PC-3 (cell line): ENCODE measurements around the gene TPK1. TPM values are rescaled to one million over a fixed set of nuclear protein-coding genes. Genes with fewer than 3 reads are reported as not detected.

ENCODE experiments used
- ATAC-seq: fragments of 200-7000 bp; cut with Tn5 transposase; 2 replicates; pipeline ENCODE4 v1.9.1; 2020; ENCODE audit warnings: mild to moderate bottlenecking, moderate library complexity
- BruUV-seq: library from RNA; stranded (reverse); fragments of 400-500 nt; replicated peaks from 2 replicates; lab custom pipeline; 2021; lab: Mats Ljungman, UMichigan
- CTCF ChIA-PET: fragments of 300-600 bp; sonication (Branson Sonifier 250); formaldehyde crosslinking; loops from one replicate; lab custom pipeline; 2022; ENCODE audit warnings: antibody characterized with exemption; lab: Charles Lee
- POLR2A ChIA-PET: fragments of 300-600 bp; sonication (Branson Sonifier 250); formaldehyde crosslinking; loops from one replicate; lab custom pipeline; 2022; ENCODE audit warnings: antibody characterized with exemption; ENCODE audit not compliant: unreplicated experiment; lab: Charles Lee
- DNase-seq: peaks from one replicate; pipeline ENCODE4 v3.0.0-alpha.2; 2015
- H2AFZ ChIP-seq: fragments of 300-600 bp; sonication (generic); 2 replicates; pipeline ENCODE4 v1.6.0; 2016; ENCODE audit warnings: antibody characterized with exemption, low read length
- H3F3A ChIP-seq: fragments of 300-600 bp; sonication (generic); one replicate; pipeline ENCODE4 v1.6.0; 2017; ENCODE audit warnings: antibody characterized with exemption, low read length, control low read depth, mild to moderate bottlenecking; ENCODE audit not compliant: unreplicated experiment
- H3K27ac ChIP-seq: fragments of 300-600 bp; sonication (generic); 2 replicates; pipeline ENCODE4 v1.5.1; 2016; ENCODE audit warnings: mild to moderate bottlenecking, low read length
- H3K27me3 ChIP-seq: fragments of 300-600 bp; sonication (generic); 2 replicates; pipeline ENCODE4 v1.6.1; 2016; ENCODE audit warnings: low read length, mixed read lengths
- H3K36me3 ChIP-seq: fragments of 300-600 bp; sonication (generic); 2 replicates; pipeline ENCODE4 v1.6.1; 2016; ENCODE audit warnings: low read depth, mixed run types, low read length, mixed read lengths
- H3K4me1 ChIP-seq: fragments of 300-600 bp; sonication (generic); 2 replicates; pipeline ENCODE4 v1.5.1; 2016; ENCODE audit warnings: low read length; ENCODE audit not compliant: insufficient read depth
- H3K4me2 ChIP-seq: fragments of 300-600 bp; sonication (generic); 2 replicates; pipeline ENCODE4 v1.6.0; 2016; ENCODE audit warnings: low read length
- H3K4me3 ChIP-seq: fragments of 300-600 bp; sonication (generic); 2 replicates; pipeline ENCODE4 v1.5.1; 2016; ENCODE audit warnings: mild to moderate bottlenecking, low read length, mixed read lengths
- H3K79me2 ChIP-seq: fragments of 300-600 bp; sonication (generic); 2 replicates; pipeline ENCODE4 v1.6.1; 2017; ENCODE audit warnings: low read length, mixed read lengths
- H3K9ac ChIP-seq: fragments of 300-600 bp; sonication (generic); 2 replicates; pipeline ENCODE4 v1.6.0; 2016; ENCODE audit warnings: mild to moderate bottlenecking, low read length
- H3K9me2 ChIP-seq: fragments of 300-600 bp; sonication (generic); replicated peaks from 2 replicates; pipeline ENCODE4 v1.6.1; 2016; ENCODE audit warnings: mixed run types, low read length, mixed read lengths
- H3K9me3 ChIP-seq: fragments of 300-600 bp; sonication (generic); 2 replicates; pipeline ENCODE4 v1.6.1; 2016; ENCODE audit warnings: low read length, mixed read lengths
- H4K20me1 ChIP-seq: fragments of 300-600 bp; sonication (generic); 2 replicates; pipeline ENCODE4 v1.6.1; 2016; ENCODE audit warnings: low read length, mixed read lengths
- EZH2 ChIP-seq: fragments of 300-600 bp; sonication (generic); IDR thresholded peaks from one replicate; pipeline ENCODE4 v1.6.1; 2017; ENCODE audit warnings: antibody characterized with exemption, mild to moderate bottlenecking, low read length; ENCODE audit not compliant: unreplicated experiment
- EZH2phosphoT487 ChIP-seq: fragments of 300-600 bp; sonication (generic); IDR thresholded peaks from 2 replicates; pipeline ENCODE4 v1.6.1; 2018; ENCODE audit warnings: mild to moderate bottlenecking, antibody characterized with exemption, low read length, borderline replicate concordance
- intact Hi-C: fragments of 100-400 bp; cut with micrococcal nuclease; formaldehyde crosslinking; loops from 2 replicates; pipeline ENCODE4 v1.9.0; 2023
- total RNA-seq: library from RNA; depleted of rRNA; stranded (reverse); fragments of >200 nt; gene quantifications from 2 replicates; pipeline ENCODE4 v1.2.3, GENCODE V29; 2014
- TF ChIP-seq, protein P1 (sequence below): fragments of 300-600 bp; sonication (generic); conservative IDR thresholded peaks from 2 replicates; pipeline ENCODE4 v1.5.1; 2017; ENCODE audit warnings: antibody characterized with exemption, low read depth, mild to moderate bottlenecking, low read length

TPK1 gene
- total RNA-seq, 1 experiment from 2014 or later, result 4.5 TPM

DNA sequence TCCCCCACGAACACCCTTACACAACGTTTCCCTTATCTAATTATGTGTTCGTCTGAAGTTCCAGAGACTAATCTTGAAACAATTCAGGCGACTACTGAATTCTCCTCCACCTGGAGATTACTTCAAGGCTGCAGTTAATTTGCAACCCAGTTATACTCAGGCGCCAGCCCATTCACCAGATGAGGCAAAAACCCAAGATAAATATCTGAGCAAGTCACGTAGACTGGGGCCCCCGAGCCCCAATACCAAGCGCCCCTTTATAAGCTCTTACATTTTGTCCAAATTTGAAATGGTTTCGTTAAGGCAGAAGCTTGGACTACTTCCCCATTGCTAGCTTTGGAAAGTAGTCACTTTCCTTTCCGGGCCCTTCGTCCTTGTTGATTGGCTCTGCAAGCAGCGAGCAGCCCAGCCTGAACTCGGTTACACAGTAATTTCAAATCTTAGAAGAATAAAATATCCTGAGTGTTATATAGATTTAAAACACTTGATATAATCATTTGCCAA, 1.2 kb downstream of the TPK1 start:
- peak overlapping the region; percentile 74; the same call in 1 of the 2 replicates for H3K9ac ChIP-seq
- ChIA-PET CTCF (interaction anchor here (0.6 kb wide), 1 partner anchor 318 kb away, joined by 3 read pairs; no protein-coding TSS in a partner anchor), POLR2A (interaction anchor here (0.6 kb wide), 1 partner anchor 790 kb away, joined by 4 read pairs; no protein-coding TSS in a partner anchor)

DNA sequence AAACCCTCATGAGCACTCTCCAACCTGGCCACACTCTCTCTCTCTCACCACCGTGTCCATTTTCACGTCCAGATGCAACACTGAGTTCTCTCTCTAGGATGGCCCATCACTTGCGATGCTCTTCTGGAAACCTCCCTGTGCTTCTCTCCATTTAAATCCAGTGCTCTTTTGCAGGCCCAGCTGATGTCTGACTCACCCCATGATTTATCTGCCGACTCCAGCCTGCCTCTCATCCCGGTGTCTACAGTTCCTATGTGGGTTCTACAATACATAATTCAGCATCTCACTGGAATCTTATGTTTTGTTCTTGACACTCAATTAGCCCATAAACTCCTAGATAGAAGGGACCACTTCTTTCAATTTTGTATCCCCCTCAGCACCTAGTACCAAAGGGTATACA, 5.0 kb downstream of the TPK1 start:
- no peak for TF ChIP-seq EZH2phosphoT487
- TF ChIP-seq, protein P1, sequence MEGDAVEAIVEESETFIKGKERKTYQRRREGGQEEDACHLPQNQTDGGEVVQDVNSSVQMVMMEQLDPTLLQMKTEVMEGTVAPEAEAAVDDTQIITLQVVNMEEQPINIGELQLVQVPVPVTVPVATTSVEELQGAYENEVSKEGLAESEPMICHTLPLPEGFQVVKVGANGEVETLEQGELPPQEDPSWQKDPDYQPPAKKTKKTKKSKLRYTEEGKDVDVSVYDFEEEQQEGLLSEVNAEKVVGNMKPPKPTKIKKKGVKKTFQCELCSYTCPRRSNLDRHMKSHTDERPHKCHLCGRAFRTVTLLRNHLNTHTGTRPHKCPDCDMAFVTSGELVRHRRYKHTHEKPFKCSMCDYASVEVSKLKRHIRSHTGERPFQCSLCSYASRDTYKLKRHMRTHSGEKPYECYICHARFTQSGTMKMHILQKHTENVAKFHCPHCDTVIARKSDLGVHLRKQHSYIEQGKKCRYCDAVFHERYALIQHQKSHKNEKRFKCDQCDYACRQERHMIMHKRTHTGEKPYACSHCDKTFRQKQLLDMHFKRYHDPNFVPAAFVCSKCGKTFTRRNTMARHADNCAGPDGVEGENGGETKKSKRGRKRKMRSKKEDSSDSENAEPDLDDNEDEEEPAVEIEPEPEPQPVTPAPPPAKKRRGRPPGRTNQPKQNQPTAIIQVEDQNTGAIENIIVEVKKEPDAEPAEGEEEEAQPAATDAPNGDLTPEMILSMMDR, result no peak
- no peak for TF ChIP-seq EZH2
- ChIA-PET CTCF (no interaction called here), POLR2A (interaction anchor here (0.6 kb wide), 1 partner anchor 24 kb away, joined by 3 read pairs; no protein-coding TSS in a partner anchor)
- H3K27ac ChIP-seq, result no peak overlapping the region
- peaks cover 10% of the 10 kb centered on the region for H3K4me1 ChIP-seq
- H3K4me3 ChIP-seq, result no peak overlapping the region
- H3K9me3 ChIP-seq, result no peaks in the 10 kb centered on the region
- no peaks in the 10 kb centered on the region for H3K27me3 ChIP-seq
- H3K36me3 ChIP-seq, result no peaks in the 10 kb centered on the region
- H2AFZ ChIP-seq, result no peak overlapping the region
- H3F3A ChIP-seq, result no peaks in the 10 kb centered on the region
- DNase-seq (no peak), ATAC-seq (no peak)
- BruUV-seq, result no TSS peak
- H3K9me2 ChIP-seq, result no peaks in the 10 kb centered on the region
- no peak overlapping the region for H3K9ac ChIP-seq
- no peaks in the 10 kb centered on the region for H4K20me1 ChIP-seq
- H3K4me2 ChIP-seq, result no peak overlapping the region
- intact Hi-C loops, result no loop called here
- no peaks in the 10 kb centered on the region for H3K79me2 ChIP-seq

More for the DNA sequence above, 1.2 kb downstream of the TPK1 start:
- no peaks in the 10 kb centered on the region for H3K27me3 ChIP-seq
- no peak overlapping the region for H3K27ac ChIP-seq
- H3K4me2 ChIP-seq, result peak overlapping the region; percentile 100
- ATAC-seq (peak; percentile 7), DNase-seq (no peak)
- H3K79me2 ChIP-seq, result no peaks in the 10 kb centered on the region
- H4K20me1 ChIP-seq, result no peaks in the 10 kb centered on the region
- no peaks in the 10 kb centered on the region for H3K9me3 ChIP-seq
- H3F3A ChIP-seq, result no peaks in the 10 kb centered on the region
- H3K4me1 ChIP-seq, result peaks cover 10% of the 10 kb centered on the region
- H3K36me3 ChIP-seq, result no peaks in the 10 kb centered on the region
- BruUV-seq, result no TSS peak
- H3K9me2 ChIP-seq, result no peaks in the 10 kb centered on the region
- no peak for TF ChIP-seq EZH2phosphoT487
- TF ChIP-seq, protein P1, result no peak
- no peak for TF ChIP-seq EZH2
- peak overlapping the region; percentile 98 for H3K4me3 ChIP-seq
- H2AFZ ChIP-seq, result peak overlapping the region; percentile 82
- intact Hi-C loops, result loop anchor here (2.0 to 5.0 kb wide), 2 partner anchors 47 to 96 kb away; no protein-coding TSS in a partner anchor
